GM23338 (cell line): ENCODE results near the gene NUBPL. TPM values are rescaled to one million over a fixed set of nuclear protein-coding genes. Genes with fewer than 3 reads are reported as not detected.

Experiments
- ATAC-seq: fragments of 200-7000 bp; cut with Tn5 transposase; 3 replicates; pipeline ENCODE4 v1.9.1; 2020
- DNase-seq: peaks from one replicate; pipeline ENCODE4 v3.0.0-alpha.2; 2015; ENCODE audit warnings: low spot score
- H2AFZ ChIP-seq: fragments of 200-600 bp; sonication (generic); 2 replicates; pipeline ENCODE4 v1.8.0; 2016; ENCODE audit warnings: antibody characterized with exemption, mild to moderate bottlenecking, moderate library complexity
- H3F3A ChIP-seq: fragments of 200-600 bp; sonication (generic); replicated peaks from 2 replicates; pipeline ENCODE4 v1.8.0; 2017; ENCODE audit warnings: antibody characterized with exemption, mixed run types, low read depth
- H3K27ac ChIP-seq: fragments of 200-600 bp; sonication (generic); 2 replicates; pipeline ENCODE4 v1.6.1; 2016; ENCODE audit warnings: low read depth
- H3K27me3 ChIP-seq: fragments of 200-600 bp; sonication (generic); 2 replicates; pipeline ENCODE4 v1.8.0; 2016; ENCODE audit warnings: mild to moderate bottlenecking, mixed run types, moderate library complexity; ENCODE audit not compliant: insufficient read depth
- H3K36me3 ChIP-seq: fragments of 200-600 bp; sonication (generic); 2 replicates; pipeline ENCODE4 v1.8.0; 2016; ENCODE audit warnings: mild to moderate bottlenecking; ENCODE audit not compliant: insufficient read depth
- H3K4me1 ChIP-seq: fragments of 200-600 bp; sonication (generic); 2 replicates; pipeline ENCODE4 v1.8.0; 2016; ENCODE audit warnings: mild to moderate bottlenecking, moderate library complexity; ENCODE audit not compliant: insufficient read depth
- H3K4me2 ChIP-seq: fragments of 200-600 bp; sonication (generic); 2 replicates; pipeline ENCODE4 v1.7.1; 2017; ENCODE audit warnings: mixed run types
- H3K4me3 ChIP-seq: fragments of 200-600 bp; sonication (generic); 2 replicates; pipeline ENCODE4 v1.6.1; 2016; ENCODE audit warnings: mixed run types
- H3K79me2 ChIP-seq: fragments of 200-600 bp; sonication (generic); replicated peaks from 2 replicates; pipeline ENCODE4 v1.8.0; 2017; ENCODE audit warnings: mild to moderate bottlenecking; ENCODE audit not compliant: insufficient read depth
- H3K9me2 ChIP-seq: fragments of 200-600 bp; sonication (generic); 2 replicates; pipeline ENCODE4 v1.8.0; 2017; ENCODE audit not compliant: insufficient read depth
- H4K20me1 ChIP-seq: fragments of 200-600 bp; sonication (generic); replicated peaks from 2 replicates; pipeline ENCODE4 v1.8.0; 2017; ENCODE audit warnings: mild to moderate bottlenecking; ENCODE audit not compliant: insufficient read depth
- H3K27ac Mint-ChIP-seq: 2 replicates; pipeline ENCODE4 v1.8.0; 2020; ENCODE audit warnings: inconsistent platforms, mild to moderate bottlenecking, moderate library complexity, mixed read lengths
- H3K27me3 Mint-ChIP-seq: 3 replicates; pipeline ENCODE4 v1.8.0; 2022; ENCODE audit warnings: low read depth, mild to moderate bottlenecking, moderate library complexity, mixed read lengths, inconsistent platforms; ENCODE audit not compliant: insufficient read depth, poor library complexity
- H3K36me3 Mint-ChIP-seq: 3 replicates; pipeline ENCODE4 v1.8.0; 2021; ENCODE audit warnings: low read depth, mild to moderate bottlenecking, inconsistent platforms, moderate library complexity, mixed read lengths
- H3K4me1 Mint-ChIP-seq: 3 replicates; pipeline ENCODE4 v1.8.0; 2020; ENCODE audit warnings: mild to moderate bottlenecking, inconsistent platforms, mixed read lengths
- H3K4me3 Mint-ChIP-seq: 3 replicates; pipeline ENCODE4 v1.8.0; 2021; ENCODE audit warnings: moderate library complexity, mild to moderate bottlenecking, inconsistent platforms, mixed read lengths
- H3K9me3 Mint-ChIP-seq: 3 replicates; pipeline ENCODE4 v1.8.0; 2020; ENCODE audit warnings: moderate library complexity, mild to moderate bottlenecking, inconsistent platforms, mixed read lengths
- CREB1 ChIP-seq: fragments of 250-450 bp; sonication (Bioruptor Pico); IDR thresholded peaks from 2 replicates; pipeline ENCODE4 v1.5.0; 2020; ENCODE audit warnings: low read depth, mild to moderate bottlenecking, moderate library complexity
- CTCF ChIP-seq, 2 experiments: fragments of 200-600 bp in 1 of 2; sonication (generic) in 1 of 2; conservative IDR thresholded peaks; 2 replicates each; pipeline versions ENCODE4 v1.5.1 to v1.6.1; 2016 to 2017; ENCODE audit warnings: antibody characterized with exemption in 2 of 2, low read depth in 2 of 2, mild to moderate bottlenecking in 2 of 2, moderate library complexity in 1 of 2
- ETS1 ChIP-seq: IDR thresholded peaks from 2 replicates; pipeline ENCODE4 v1.6.1; 2016; ENCODE audit warnings: antibody characterized with exemption
- EZH2 ChIP-seq: fragments of 200-600 bp; sonication (generic); IDR thresholded peaks from one replicate; pipeline ENCODE4 v1.8.0; 2017; ENCODE audit warnings: antibody characterized with exemption, mild to moderate bottlenecking, low read depth; ENCODE audit not compliant: unreplicated experiment
- JUNB ChIP-seq: IDR thresholded peaks from one replicate; pipeline ENCODE4 v1.6.1; 2016; ENCODE audit warnings: antibody characterized with exemption; ENCODE audit not compliant: unreplicated experiment
- POLR2AphosphoS5 ChIP-seq: IDR thresholded peaks from 2 replicates; pipeline ENCODE4 v1.6.1; 2016; ENCODE audit warnings: antibody characterized with exemption, low read depth
- REST ChIP-seq: IDR thresholded peaks from one replicate; pipeline ENCODE4 v1.6.1; 2018; ENCODE audit warnings: antibody characterized with exemption; ENCODE audit not compliant: unreplicated experiment
- ZNF114 ChIP-seq: fragments of 250-450 bp; sonication (Bioruptor Pico); IDR thresholded peaks from 2 replicates; pipeline ENCODE4 v1.5.0; 2020; ENCODE audit warnings: mild to moderate bottlenecking, moderate library complexity
- ZNF331 ChIP-seq: fragments of 250-450 bp; sonication (Bioruptor Pico); IDR thresholded peaks from 2 replicates; pipeline ENCODE4 v1.5.0; 2020; ENCODE audit warnings: low read depth, mild to moderate bottlenecking, moderate library complexity
- ZNF462 ChIP-seq: fragments of 250-450 bp; sonication (Bioruptor Pico); IDR thresholded peaks from 2 replicates; pipeline ENCODE4 v1.5.0; 2020; ENCODE audit warnings: mild to moderate bottlenecking, moderate library complexity
- polyA plus RNA-seq: library from polyadenylated mRNA; unstranded; fragments of >200 nt; fragmentation: Nextera tagmentation; extraction: Ambion mirVana; gene quantifications from 2 replicates; pipeline ENCODE4 v1.2.1, GENCODE V29; 2016
- total RNA-seq: library from RNA; depleted of rRNA; stranded (reverse); fragments of >200 nt; shearing (Covaris generic); gene quantifications from 2 replicates; pipeline ENCODE4 v1.2.3, GENCODE V29; 2014

The NUBPL gene
- total and polyA plus RNA-seq, 2 experiments from 2014 or later: 6.1 to 20.7 TPM

GRCh38 chr14:31549817-31550216 is 11.4 kb upstream of the NUBPL start (continued):
- TF ChIP-seq ZNF462 (CRISPR knock-in tag): no peak
- TF ChIP-seq EZH2: no peak

GRCh38 chr14:31550589-31550988 is 10.6 kb upstream of the NUBPL start:
- Histone ChIP-seq H2AFZ (no peak overlapping the region), H3F3A (no peaks in the 10 kb centered on the region), H3K79me2 (no peaks in the 10 kb centered on the region), H3K27me3 (no peaks in the 10 kb centered on the region), H4K20me1 (no peaks in the 10 kb centered on the region), H3K4me3 (no peak overlapping the region), H3K36me3 (no peaks in the 10 kb centered on the region), H3K9me2 (no peaks in the 10 kb centered on the region), H3K27ac (no peak overlapping the region), H3K4me1 (no peaks in the 10 kb centered on the region), H3K4me2 (no peak overlapping the region)
- DNase-seq: no peak
- Mint-ChIP-seq H3K9me3 (no peaks in the 10 kb centered on the region), H3K4me1 (no peaks in the 10 kb centered on the region), H3K4me3 (no peak overlapping the region), H3K27ac (no peak overlapping the region), H3K27me3 (peaks cover 4% of the 10 kb centered on the region), H3K36me3 (no peaks in the 10 kb centered on the region)
- ATAC-seq: no peak
- TF ChIP-seq CTCF (conservative IDR thresholded peaks at IDR 0.05; ENCODE audit: low read depth in 2 of 2) (no peak), CREB1 (CRISPR knock-in tag) (no peak), ETS1 (no peak), POLR2AphosphoS5 (no peak), REST (no peak), ZNF331 (CRISPR knock-in tag) (no peak), ZNF114 (CRISPR knock-in tag) (no peak), JUNB (no peak)
